Measurements from ENCODE around the gene ATP6V1G2.

ATP6V1G2 gene

DNA sequence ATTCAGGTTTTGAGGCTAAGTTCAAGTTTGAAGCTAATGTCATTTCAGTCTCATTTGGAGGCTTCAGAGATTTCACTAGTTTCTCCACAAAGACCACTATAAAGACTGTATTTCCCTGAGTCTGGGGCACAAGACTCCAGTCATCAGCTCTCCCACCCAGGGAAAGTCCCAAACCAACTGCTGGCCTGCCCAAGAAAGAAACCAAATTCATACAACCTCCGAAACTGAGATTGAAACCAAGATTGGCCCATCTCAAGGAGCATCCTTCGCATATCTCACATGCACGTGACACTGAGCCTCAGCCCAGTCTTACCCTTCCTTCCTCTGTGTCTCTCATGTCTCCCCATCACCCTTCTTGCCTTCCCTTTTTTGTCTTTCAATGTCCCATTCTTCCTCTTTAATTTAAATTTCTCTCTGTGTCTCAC, 22.1 kb upstream of the ATP6V1G2 start:
- TF ChIP-seq, protein P1, sequence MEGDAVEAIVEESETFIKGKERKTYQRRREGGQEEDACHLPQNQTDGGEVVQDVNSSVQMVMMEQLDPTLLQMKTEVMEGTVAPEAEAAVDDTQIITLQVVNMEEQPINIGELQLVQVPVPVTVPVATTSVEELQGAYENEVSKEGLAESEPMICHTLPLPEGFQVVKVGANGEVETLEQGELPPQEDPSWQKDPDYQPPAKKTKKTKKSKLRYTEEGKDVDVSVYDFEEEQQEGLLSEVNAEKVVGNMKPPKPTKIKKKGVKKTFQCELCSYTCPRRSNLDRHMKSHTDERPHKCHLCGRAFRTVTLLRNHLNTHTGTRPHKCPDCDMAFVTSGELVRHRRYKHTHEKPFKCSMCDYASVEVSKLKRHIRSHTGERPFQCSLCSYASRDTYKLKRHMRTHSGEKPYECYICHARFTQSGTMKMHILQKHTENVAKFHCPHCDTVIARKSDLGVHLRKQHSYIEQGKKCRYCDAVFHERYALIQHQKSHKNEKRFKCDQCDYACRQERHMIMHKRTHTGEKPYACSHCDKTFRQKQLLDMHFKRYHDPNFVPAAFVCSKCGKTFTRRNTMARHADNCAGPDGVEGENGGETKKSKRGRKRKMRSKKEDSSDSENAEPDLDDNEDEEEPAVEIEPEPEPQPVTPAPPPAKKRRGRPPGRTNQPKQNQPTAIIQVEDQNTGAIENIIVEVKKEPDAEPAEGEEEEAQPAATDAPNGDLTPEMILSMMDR (IDR thresholded peaks at IDR 0.05; ENCODE audit: insufficient read depth, missing control alignments) = no peak
- no peak for FAIRE-seq

DNA sequence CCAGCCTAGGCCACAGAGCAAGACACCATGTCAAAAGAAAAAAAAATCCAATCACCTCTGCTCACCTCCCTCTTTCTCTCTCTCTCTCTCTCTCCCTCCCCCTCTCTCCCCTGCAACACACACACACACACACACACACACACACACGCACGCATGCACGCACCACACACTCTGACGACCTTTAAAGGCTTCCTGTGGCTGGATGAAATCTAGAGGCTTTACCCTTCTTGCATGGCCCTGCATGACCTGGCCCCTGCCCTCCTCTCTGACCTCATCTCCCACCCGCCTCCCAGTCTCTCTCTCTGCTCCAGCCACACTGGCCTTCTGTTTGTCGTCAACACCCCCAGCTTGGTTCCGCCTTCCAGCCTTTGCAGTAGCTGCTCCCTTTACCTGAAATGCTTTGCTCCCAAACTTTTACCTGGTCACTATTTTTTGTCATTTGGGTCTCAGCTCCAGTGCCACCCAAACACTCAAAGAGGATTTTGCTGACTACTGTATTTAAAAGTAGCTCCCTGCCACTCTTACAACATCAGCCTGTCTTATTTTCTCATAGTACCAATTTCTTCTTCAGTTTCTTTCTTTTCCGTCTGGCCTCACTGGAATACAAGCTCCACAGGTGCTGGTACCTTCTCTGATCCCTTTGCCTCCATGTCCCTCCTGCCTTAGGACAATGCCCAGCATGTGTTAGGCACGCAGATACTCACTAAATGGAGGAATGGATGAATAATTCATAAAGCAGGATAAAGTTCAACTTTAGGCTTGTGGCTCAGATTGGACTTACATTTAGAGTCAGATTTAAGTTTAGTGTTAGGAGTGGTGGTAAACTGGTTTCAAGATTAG, 21.3 kb upstream of the ATP6V1G2 start:
- TF ChIP-seq, protein P1 (IDR thresholded peaks at IDR 0.05; ENCODE audit: insufficient read depth, missing control alignments) = no peak
- FAIRE-seq = no peak
- DNase-seq (ENCODE audit: insufficient read length, low spot score) = no peak

More for the DNA sequence above, 22.1 kb upstream of the ATP6V1G2 start:
- no peak for DNase-seq (ENCODE audit: insufficient read length, low spot score)

DNA sequence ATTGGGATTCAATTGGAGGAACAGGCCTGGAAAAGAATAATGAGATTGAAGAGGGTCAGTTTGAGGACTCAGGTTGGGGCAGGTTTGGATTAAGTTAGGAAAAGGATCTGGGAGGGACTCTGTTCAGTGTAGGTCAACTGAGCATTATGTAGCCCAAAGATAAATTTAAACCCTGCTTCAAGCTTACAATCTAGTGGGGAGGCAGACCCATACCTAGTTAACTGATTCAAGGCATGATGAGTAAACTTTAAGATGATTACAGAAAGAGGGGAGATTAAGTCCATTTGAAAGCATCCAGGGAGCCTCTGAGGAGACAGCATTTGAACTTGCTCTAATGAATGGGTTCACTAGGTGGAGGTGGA, 14.3 kb upstream of the ATP6V1G2 start:
- DNase-seq (ENCODE audit: insufficient read length, low spot score) (no peak), FAIRE-seq (no peak)
- TF ChIP-seq, protein P1 (IDR thresholded peaks at IDR 0.05; ENCODE audit: insufficient read depth, missing control alignments) = no peak

DNA sequence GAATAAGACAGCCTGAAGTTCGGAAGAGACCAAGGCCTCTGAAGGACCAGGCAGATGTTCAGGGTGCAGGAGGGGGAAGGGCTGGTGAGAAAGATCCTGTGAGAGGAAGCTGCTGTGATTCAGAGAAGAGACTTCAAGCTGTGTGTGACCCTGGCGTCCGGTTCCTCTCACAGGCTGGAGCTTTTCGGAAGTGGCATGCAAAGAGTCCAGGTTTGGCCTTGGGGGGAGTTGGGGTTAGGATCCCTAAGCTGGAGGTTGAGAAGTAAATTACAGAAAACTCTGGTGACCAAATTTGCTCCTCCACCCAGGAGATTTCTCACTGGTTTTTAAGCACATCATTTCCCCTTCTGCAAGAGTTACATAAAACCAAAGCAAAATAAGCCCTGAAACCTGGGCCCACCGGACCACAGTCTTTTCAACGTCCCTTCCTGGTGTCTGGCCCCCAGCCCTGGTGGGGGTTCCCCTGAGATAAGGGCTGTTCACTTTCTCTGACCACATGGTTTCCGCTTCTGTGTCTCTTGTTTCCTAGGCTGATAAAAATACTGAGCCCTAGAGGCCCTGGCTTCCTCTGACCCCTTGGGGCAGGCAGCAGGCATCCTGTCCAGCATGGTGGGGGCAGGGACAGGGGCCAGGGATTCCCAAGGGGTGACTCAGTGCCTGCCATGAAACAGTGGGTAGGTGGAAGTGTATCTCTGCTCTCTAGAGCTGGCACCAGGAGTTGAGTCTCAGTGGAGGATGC, 13.7 kb upstream of the ATP6V1G2 start:
- FAIRE-seq (no peak), DNase-seq (ENCODE audit: insufficient read length, low spot score) (no peak)
- TF ChIP-seq, protein P1 (IDR thresholded peaks at IDR 0.05; ENCODE audit: insufficient read depth, missing control alignments) = no peak

DNA sequence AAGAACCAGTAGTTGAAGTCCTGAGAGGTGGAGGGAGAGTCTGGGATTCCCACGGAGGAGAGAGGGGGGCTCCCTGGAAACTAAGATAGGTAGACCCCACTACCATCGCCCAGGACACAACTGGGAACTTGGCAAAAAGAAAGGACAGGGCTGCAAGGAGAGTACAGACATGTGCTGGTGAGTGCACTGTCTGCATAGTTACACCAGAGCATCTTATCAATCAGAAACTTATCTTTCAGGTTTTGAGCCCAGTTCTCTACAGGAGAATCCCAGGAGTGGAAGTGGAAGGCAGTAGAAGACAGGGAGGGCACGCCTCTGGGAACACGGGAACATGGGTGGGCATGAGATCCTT, 13.2 kb upstream of the ATP6V1G2 start:
- FAIRE-seq (no peak), DNase-seq (ENCODE audit: insufficient read length, low spot score) (no peak)
- TF ChIP-seq, protein P1 (IDR thresholded peaks at IDR 0.05; ENCODE audit: insufficient read depth, missing control alignments) = no peak

DNA sequence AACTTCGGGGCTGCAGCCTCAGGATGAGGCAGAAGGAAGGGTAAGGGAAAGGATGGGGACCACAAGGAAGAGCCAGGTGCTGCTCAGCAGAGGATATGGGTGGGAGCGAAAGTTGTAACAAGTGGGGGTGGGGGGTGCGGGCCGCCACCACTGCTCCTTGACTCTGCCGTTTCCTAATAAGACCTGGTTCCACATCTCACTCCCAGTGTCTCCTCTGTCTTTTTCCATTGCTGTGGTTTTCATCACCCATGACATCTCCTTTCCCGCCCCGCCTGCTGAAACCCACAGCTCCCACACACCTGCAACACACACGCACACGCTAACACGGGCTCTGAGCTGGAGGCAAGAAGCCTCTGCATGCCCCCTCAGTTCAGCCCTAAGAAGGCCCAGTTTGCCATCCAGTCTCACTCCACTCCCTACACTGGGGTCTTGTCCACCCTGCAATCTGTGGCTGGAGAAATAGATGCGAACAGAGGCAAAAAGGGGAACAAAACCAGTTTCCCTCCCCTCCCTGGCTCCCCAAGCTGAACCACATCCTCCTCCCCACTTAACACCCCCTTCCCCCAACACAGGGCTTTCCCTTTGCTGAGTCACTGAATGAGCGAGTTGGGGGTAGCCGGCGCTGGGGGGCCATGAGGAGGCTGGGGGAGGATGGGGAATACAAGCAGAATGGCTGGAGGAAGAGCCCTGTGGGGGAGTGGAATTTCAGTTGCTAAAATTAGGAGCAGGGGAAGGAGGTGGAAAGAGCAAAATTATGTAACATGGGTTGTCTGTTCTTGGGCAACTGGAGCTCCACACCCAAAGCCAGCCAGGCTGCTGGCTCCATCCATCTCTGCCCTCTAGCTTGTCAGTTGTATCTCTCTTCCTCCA, 12.5 kb upstream of the ATP6V1G2 start:
- TF ChIP-seq, protein P1 (IDR thresholded peaks at IDR 0.05; ENCODE audit: insufficient read depth, missing control alignments) = no peak
- FAIRE-seq (no peak), DNase-seq (ENCODE audit: insufficient read length, low spot score) (no peak)
